PFSK-1 (cell line): ENCODE results near the gene ANXA1.

ENCODE experiments used
- FOXP2 ChIP-seq: optimal IDR thresholded peaks from 2 replicates; pipeline ENCODE3; 2011; ENCODE audit warnings: borderline replicate concordance, control low read depth, inconsistent platforms; ENCODE audit not compliant: insufficient read depth; ENCODE audit errors: extremely low read length, extremely low read depth
- REST ChIP-seq, 2 experiments: IDR thresholded peaks; 2 replicates each; pipeline versions ENCODE4 v1.6.1 to v1.8.0; 2011 to 2012; ENCODE audit warnings: low read depth in 2 of 2, low read length in 2 of 2, control low read depth in 1 of 2, inconsistent platforms in 1 of 2, mild to moderate bottlenecking in 1 of 2, moderate library complexity in 1 of 2; ENCODE audit not compliant: insufficient read depth in 1 of 2
- SIN3A ChIP-seq: IDR thresholded peaks from 2 replicates; pipeline ENCODE4 v1.6.1; 2012; ENCODE audit warnings: mild to moderate bottlenecking, low read length, moderate library complexity, borderline replicate concordance; ENCODE audit not compliant: insufficient read depth
- TAF1 ChIP-seq: IDR thresholded peaks from 2 replicates; pipeline ENCODE4 v1.6.1; 2012; ENCODE audit warnings: low read length, control low read depth, borderline replicate concordance; ENCODE audit not compliant: insufficient read depth

- TF ChIP-seq REST (IDR thresholded peaks at IDR 0.05; ENCODE audit: insufficient read depth in 1 of 2, low read depth in 2 of 2, low read length in 2 of 2), result no peak
- no peak for TF ChIP-seq SIN3A
- no peak for TF ChIP-seq FOXP2
- TF ChIP-seq TAF1, result no peak
Observed at GRCh38 chr9:73213300-73213699, 61.6 kb downstream of the ANXA1 start.
